ENCODE measurements around the gene OSBPL3.

GRCh38 chr7:24978843-24979469 lies 1.0 kb downstream of the OSBPL3 start:
- TF ChIP-seq CEBPB (IDR thresholded peaks at IDR 0.05), result no peak
- TF ChIP-seq EP300 (IDR thresholded peaks at IDR 0.05; ENCODE audit: borderline replicate concordance), result no peak
- no peak for TF ChIP-seq RAD21 (IDR thresholded peaks at IDR 0.05; ENCODE audit: low read depth)
- TF ChIP-seq MAX (IDR thresholded peaks at IDR 0.05), result no peak
- no peak for TF ChIP-seq YY1 (IDR thresholded peaks at IDR 0.05; ENCODE audit: low read depth)
- no peak; the same call in 1 of the 2 replicates for TF ChIP-seq TAF1 (IDR thresholded peaks at IDR 0.05; ENCODE audit: low read depth)
- TF ChIP-seq CREB1 (IDR thresholded peaks at IDR 0.05; ENCODE audit: low read depth), result no peak
- no peak for TF ChIP-seq USF1 (IDR thresholded peaks at IDR 0.05)
- TF ChIP-seq TCF12 (IDR thresholded peaks at IDR 0.05; ENCODE audit: low read depth), result no peak
- TF ChIP-seq NFIC (IDR thresholded peaks at IDR 0.05), result no peak
- TF ChIP-seq REST (IDR thresholded peaks at IDR 0.05; ENCODE audit: low read depth), result no peak
- TF ChIP-seq TEAD4 (IDR thresholded peaks at IDR 0.05), result peak; percentile 37; the same call in 1 of the 2 replicates
- no peak for TF ChIP-seq FOXM1 (IDR thresholded peaks at IDR 0.05; ENCODE audit: borderline replicate concordance, low read depth)
